SKM-1 treated with dmso at 0.1 percent for 144 hours (cell line): ENCODE results near the gene PAIP1.
A peak's percentile ranks its signal among the peaks of the same experiment; 100 is the strongest.
"Not testable (repeated sequence)": the region's sequence is repeated elsewhere in the genome, so short reads cannot be mapped to it uniquely, and the experiment has no call there.

Experiments used
- DNase-seq: peaks from one replicate; lab custom pipeline; 2025; ENCODE audit not compliant: unreplicated experiment; lab: John Stamatoyannopoulos, UW

The PAIP1 gene

DNA sequence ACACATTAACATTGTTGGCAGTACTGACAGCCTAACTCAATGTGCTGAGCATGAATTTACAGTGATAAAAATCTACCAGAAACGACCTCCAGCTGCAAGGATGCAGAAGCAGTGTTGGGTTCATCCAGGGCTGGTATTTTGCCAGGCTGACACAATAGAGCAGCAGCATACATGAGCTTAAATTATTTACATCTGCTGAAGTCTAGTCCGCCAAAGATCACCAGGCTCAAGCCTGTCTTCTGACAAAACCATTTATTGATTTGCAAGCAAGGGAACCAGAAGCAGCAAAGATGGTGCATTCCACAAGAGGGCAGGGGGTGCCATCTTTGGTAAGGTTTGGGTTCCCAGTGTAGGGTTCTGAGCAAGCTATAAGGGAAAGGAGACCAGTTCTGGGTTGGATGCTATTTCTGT, 33.2 kb downstream of the PAIP1 start:
- no peak for DNase-seq

GRCh38 chr5:43520615-43521014, 36.3 kb downstream of the PAIP1 start:
- DNase-seq: no peak

GRCh38 chr5:43515678-43516048, 41.2 kb downstream of the PAIP1 start:
- DNase-seq: no peak

DNA sequence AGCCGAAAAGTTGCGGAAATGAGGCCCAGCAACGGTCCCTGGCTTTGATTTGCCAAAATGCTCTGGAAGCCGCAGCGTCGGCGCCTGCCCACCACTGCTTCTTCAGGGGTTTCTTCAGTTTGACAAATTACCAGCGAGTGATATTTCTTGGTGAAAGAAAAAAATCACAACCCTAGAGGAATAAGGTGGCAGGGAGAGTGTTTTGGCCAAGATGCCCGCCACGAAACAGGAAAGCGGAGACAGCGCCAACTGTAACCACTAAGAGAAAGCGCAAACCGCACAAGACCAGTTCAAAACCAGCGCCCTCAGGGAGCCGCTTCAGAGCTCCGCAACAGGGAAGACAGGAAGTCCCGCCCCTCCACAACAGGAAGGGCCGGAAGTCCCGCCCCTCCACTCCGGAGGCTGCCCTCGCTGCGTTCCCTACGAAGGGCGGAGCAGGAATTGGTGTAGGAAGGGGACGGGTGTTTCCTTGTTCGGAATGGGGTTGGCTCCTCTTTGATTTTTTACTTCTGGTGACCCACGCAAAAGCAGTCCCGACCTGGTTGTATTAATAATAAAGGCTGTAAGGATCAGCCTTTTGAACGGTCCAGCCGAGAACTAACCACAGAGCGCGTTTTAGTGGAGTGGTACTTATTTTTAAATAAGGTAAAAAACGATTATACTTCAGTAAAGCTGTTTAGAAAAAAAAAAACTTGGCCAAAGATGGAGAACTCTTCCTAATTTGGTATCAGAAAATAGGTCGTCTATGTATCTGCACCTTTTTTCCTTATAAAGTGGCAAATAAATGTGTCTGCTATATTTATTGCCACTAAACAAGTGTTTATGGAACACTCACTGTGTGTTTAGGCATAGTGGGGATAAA, 41.8 kb downstream of the PAIP1 start, which contains the start of gene C5orf34:
Gene C5orf34, minus strand, starts transcription at position 333 of the 862 bp plus-strand sequence. CDS start 5,809 bp downstream, outside the sequence.
- DNase-seq: peak; percentile 92

- no peak for DNase-seq
Observed at GRCh38 chr5:43514471-43514815, 42.4 kb downstream of the PAIP1 start.

DNA sequence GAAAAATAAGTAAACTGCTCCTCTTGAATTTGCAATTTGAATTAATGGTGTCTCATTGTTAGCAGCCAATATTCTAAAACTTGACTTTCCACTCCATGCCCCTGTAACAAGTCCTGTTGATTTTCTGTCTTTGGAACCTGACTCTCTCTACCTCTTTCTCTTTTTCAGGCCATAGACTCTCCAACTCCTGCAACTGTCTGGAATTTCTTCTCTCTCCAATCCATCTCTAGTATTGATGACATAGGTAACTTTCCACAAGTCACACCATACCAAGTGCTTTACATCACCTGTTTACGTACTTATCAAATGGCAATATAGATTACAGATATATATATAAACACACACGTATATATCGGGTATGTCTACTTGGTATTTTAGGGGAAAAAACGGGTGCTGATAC, 42.9 kb downstream of the PAIP1 start:
- no peak for DNase-seq

GRCh38 chr5:43511062-43511461, 45.8 kb downstream of the PAIP1 start:
- DNase-seq: not testable (repeated sequence)

- no peak for DNase-seq
Observed at GRCh38 chr5:43498581-43498980, 58.3 kb downstream of the PAIP1 start.

DNA sequence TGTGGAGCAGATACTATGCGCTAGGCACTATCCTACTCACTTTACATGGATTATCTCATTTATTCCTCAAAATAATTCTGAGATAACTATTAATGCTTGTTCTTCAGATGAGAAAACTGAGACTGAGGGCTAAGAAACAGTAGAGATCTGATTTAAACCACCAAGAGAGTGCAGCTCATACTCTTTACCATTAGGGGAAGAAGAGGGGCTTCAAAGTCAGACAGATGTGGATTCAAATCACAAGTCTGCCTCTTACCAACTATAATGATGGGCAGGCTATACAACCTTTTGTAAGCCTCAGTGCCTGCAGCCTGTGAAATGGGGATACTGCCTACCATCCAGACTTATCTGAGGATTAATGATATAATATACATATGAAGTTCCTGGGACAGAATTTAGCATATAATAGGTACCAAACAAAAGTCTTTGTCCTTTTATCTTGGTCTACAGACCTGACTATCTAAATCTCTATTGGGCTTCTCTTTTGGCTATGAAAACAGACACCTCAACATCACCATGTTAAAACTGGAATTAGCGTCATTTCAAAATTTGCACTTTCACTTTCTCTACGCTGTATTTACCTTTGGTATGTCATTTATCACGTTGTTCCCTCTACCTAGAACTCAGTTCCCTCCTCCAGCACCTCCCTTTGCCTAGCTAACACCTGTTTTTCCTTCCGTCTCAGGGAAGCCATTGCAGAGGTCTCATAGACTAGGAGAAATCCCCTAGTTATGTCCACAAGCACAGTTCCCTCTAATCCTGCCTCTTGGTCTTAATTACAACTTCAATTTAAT, 59.4 kb downstream of the PAIP1 start:
- DNase-seq: no peak

- DNase-seq: no peak
Observed at GRCh38 chr5:43491326-43491725, 65.6 kb downstream of the PAIP1 start.

GRCh38 chr5:43486353-43486752, 70.5 kb downstream of the PAIP1 start:
- DNase-seq: no peak

DNA sequence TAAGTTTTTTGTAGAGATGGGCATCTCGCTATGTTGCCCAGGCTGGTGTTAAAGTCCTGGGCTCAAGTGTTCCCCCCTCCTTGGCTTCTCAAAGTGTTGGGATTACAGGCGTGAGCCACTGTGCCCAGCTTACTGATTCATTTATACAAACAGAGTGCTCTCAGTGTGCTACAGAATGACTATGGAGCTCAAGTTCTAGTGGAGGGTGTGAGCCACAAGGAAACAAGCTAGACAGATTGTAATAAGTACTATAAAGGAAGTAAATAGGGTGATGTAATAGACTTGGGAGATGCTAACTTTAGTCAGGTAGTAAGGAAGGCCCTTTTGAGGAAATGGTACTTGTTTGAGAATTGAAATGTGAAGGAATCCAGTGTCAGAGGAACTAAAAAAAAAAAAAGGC, 71.5 kb downstream of the PAIP1 start:
- peak; percentile 46 for DNase-seq

DNA sequence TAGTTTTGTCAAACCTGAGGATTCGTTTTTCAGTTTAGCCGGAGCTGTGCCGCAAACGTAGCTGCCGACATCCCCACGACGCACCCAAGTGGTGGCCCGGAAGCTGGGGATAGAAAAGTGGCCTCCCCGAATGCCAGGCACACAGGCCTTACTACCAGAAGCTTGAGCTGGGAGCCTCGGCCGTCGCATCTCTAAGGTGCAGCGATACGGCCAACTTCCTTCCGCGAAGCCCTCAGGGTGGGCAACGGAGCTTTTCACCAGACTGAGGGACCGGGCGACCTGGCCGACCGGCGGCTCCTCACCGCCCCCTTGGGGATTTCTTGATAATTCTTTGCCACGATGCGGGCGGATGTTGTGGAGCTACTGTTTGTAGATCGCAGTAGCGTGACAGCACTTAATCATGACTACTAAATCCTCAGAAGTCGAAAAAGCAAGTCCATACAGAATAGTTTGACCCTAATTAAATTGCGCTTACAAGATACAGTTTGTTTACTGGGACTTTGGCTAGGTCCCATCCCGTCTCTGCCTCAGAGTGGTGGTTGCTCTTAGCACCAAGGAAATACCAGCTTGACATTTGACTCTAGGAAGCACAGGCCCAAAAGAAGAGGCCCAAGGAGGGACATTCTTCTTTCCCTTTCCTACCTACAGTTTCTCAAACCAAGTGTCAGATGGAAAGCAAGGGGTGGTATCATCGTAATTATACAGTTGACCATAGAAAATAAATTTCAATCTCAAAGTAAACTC, 72.6 kb downstream of the PAIP1 start:
- peak; percentile 86 for DNase-seq

DNA sequence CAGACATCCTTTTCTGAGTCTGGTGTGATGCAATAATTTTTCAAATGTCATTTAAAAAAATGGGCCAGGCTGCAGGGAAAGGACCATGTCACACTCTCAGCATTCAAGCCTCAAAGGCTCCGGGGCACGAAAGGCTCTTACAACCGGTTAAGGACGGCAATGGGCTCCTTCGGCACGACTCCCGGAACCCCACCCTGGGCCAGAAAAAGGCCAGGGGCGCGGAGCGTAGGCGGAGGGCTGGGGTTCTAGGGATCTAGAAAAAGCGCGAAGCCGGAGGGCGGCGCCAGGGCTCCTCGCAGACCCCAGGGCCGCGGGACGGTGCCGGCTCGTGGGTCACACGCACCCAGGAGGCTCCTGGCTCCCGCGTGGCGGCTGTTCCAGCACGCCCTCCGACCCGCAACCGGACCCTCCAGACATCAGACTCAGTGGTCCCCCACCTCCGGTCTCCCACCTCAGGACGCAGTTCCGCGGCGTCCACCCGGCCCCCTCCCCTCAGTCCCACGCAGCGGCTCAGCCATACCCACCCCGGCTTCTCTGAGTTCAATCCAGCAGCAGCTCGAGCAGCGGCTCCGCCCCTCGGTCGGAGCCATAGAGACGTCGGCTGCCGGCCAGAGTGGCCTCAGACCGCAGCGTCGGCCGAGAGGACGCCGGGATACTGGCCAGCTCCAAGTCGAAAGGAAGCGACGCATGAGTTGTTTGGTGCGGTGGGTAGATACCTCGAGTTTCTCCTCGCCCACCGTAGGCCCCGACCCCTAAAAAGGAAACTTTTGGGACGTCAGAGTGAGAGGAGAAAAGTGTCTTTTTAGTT, 73.4 kb downstream of the PAIP1 start, which contains the start of gene TMEM267:
Gene TMEM267, minus strand, starts transcription at position 568 of the 808 bp plus-strand sequence. CDS start 29,896 bp downstream, outside the sequence.
- DNase-seq: peak; percentile 79

DNA sequence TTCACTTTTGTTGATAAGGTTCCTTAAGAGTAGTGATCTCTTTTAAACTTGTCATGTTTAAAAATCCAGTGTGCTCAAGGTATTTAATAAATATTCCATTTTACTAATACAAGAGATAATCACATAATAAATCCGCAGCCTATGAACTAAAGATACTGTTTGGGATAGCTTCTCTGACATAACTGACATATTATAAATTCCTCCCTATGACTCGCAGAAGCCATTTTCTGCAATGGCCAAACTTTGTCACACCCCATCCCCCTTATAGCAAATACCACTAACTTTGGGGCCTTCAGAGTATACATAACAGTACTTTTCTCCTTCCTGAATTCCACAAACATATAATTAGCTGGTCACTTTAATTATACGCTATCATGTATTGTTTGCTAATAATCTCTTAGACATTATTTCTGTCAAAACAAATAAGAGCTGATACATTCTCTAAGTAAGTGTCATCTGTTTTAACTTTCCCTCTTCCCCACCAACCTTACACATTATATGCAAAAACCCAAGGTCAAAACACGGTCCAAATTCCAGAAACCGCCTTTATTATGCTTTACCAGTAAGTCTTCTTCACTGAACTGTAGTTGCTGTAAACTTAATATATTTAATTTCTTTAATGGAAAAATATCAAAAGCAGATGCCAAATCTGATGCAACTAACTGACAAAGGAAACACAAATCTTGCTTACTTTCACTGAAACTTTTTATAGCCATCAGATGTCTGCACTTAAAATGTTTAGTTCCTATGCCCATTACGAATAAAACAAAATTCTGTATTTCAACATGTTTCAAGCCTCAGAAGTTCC, 74.2 kb downstream of the PAIP1 start:
- no peak for DNase-seq
